Dendritic cell treated with granulocyte-macrophage colony-stimulating factor and Interleukin-4, amounts not matched to agents 40 ng/mL and 50 ng/mL, for 4 days (primary cell): ENCODE measurements around the gene PIGN.

Experiments used
- H3K27ac Mint-ChIP-seq: one replicate; pipeline ENCODE4 v1.8.0; 2022; ENCODE audit warnings: mild to moderate bottlenecking, mixed read lengths
- H3K27me3 Mint-ChIP-seq: one replicate; pipeline ENCODE4 v1.8.0; 2022; ENCODE audit warnings: mild to moderate bottlenecking, mixed read lengths
- H3K36me3 Mint-ChIP-seq: one replicate; pipeline ENCODE4 v1.8.0; 2022; ENCODE audit warnings: low read depth, mixed read lengths
- H3K4me1 Mint-ChIP-seq: one replicate; pipeline ENCODE4 v1.8.0; 2022; ENCODE audit warnings: low read depth, mixed read lengths
- H3K4me3 Mint-ChIP-seq: one replicate; pipeline ENCODE4 v1.8.0; 2022; ENCODE audit warnings: mild to moderate bottlenecking, moderate library complexity, mixed read lengths
- H3K9me3 Mint-ChIP-seq: one replicate; pipeline ENCODE4 v1.8.0; 2022; ENCODE audit warnings: mixed read lengths
- intact Hi-C: fragments of 100-400 bp; cut with micrococcal nuclease; formaldehyde crosslinking; loops from one replicate; pipeline ENCODE4 v1.15.0; 2022

The PIGN gene

DNA sequence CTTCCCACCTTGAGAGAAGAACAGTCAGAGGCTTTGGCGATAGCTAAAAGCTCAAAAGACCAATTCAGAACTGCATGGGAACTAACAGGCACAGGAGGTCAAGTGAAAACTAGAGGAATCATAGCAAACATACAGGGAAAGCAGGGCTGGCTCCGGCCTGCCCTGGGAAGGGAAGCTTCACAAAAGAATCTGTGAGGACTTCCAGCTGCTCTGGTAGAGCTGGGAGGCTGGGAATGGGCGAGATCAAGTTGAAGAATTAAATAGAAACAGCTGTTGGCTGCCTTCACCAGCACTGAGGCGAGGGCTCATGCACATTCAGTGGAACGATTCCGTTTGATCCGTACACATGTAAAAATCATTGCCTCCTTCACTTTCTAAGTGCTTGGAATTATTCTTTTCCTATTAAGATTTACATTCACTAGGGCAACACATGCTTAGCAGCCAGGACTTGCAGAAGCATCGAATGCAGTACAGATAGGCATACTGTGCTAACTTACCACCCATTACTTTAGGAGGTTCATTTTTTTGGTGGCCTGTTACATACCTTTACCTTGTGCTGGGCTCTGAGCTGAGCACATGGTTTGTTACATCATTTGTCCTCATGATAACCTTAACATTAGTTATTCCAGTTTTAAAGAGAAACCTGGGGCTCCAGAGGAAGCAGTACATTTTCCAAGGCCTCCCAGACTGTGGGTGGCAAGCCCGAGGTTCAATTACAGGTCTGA lies 168.7 kb downstream of the PIGN start:
- intact Hi-C loops = no loop called here
- no peaks in the 10 kb centered on the region for H3K9me3 Mint-ChIP-seq
- no peak overlapping the region for H3K27ac Mint-ChIP-seq
- H3K36me3 Mint-ChIP-seq = no peaks in the 10 kb centered on the region
- H3K27me3 Mint-ChIP-seq = peaks cover 22% of the 10 kb centered on the region
- H3K4me3 Mint-ChIP-seq = no peak overlapping the region
- no peaks in the 10 kb centered on the region for H3K4me1 Mint-ChIP-seq

- H3K4me3 Mint-ChIP-seq = no peak overlapping the region
- H3K9me3 Mint-ChIP-seq = no peaks in the 10 kb centered on the region
- intact Hi-C loops = no loop called here
- no peaks in the 10 kb centered on the region for H3K36me3 Mint-ChIP-seq
- H3K27me3 Mint-ChIP-seq = peaks cover 20% of the 10 kb centered on the region
- H3K4me1 Mint-ChIP-seq = no peaks in the 10 kb centered on the region
- H3K27ac Mint-ChIP-seq = no peak overlapping the region
Observed at GRCh38 chr18:62017618-62018017, 169.2 kb downstream of the PIGN start.

DNA sequence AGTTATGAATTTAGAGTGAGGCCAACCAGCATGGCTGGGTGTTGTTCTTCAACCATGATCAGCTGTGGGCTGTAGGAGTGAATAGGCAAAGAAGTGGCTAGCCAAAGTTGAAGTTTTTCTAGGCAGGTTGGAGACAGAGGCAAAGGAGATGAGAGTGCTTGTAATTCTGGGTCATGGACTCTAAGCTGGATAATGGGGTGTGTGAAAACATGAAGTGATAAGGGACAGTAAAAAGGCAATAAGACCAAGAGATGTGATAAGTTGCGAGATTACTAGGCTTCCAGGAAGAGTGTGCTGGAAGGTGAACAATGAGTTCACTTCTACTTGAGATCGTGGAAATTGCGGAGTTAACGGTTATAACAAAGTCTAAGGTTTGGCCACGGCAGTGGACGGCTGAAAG lies 175.4 kb downstream of the PIGN start:
- no peak overlapping the region for H3K27ac Mint-ChIP-seq
- H3K9me3 Mint-ChIP-seq = peaks cover 7% of the 10 kb centered on the region
- intact Hi-C loops = no loop called here
- H3K27me3 Mint-ChIP-seq = peaks cover 20% of the 10 kb centered on the region
- peaks cover 3% of the 10 kb centered on the region for H3K36me3 Mint-ChIP-seq
- no peaks in the 10 kb centered on the region for H3K4me1 Mint-ChIP-seq
- no peak overlapping the region for H3K4me3 Mint-ChIP-seq

DNA sequence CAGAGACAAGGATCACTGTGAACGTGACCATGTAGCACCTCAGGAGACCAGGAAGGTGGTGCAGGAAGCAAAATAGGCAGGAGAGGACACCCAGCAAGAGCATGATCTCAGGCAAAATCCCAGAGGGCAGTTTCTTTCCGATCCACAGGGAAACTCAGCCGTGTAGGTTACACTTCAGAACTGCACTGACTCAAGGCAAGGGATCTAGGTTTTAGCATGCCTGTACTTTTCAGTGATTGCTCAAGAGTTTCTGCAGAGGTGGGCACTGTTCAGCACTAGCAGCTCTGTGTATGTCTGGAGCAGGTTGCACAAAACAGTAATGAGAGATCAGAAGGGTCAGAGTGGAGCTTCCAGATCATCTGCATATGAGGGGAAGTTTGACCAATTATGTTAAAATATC lies 177.3 kb downstream of the PIGN start:
- Mint-ChIP-seq H3K9me3 (peaks cover 26% of the 10 kb centered on the region), H3K27ac (no peak overlapping the region), H3K4me1 (no peaks in the 10 kb centered on the region), H3K4me3 (no peak overlapping the region), H3K36me3 (peaks cover 19% of the 10 kb centered on the region), H3K27me3 (peaks cover 29% of the 10 kb centered on the region)
- intact Hi-C loops = no loop called here

DNA sequence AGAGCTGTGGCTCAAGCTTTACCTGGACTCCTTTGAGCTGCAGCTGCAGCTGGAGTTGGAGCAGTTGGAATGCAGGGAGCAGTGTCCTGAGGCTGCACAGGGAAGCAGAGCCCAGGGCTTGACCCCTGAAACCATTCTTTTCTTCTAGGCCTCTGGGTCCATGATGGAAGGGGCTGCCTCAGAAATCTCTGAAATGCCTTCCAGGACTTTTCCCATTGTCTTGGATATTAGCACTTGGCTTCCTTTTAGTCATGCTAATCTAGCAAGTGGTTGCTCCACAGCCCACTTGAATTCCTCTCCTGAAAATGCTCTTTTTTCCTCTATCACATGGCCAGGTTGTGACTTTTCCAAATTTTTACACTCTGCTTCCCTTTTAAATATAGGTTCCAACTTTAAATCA lies 185.5 kb downstream of the PIGN start:
- Mint-ChIP-seq H3K9me3 (peaks cover 58% of the 10 kb centered on the region), H3K36me3 (peaks cover 40% of the 10 kb centered on the region), H3K27ac (no peak overlapping the region), H3K27me3 (peaks cover 64% of the 10 kb centered on the region), H3K4me1 (peaks cover 29% of the 10 kb centered on the region), H3K4me3 (no peak overlapping the region)
- intact Hi-C loops = no loop called here

DNA sequence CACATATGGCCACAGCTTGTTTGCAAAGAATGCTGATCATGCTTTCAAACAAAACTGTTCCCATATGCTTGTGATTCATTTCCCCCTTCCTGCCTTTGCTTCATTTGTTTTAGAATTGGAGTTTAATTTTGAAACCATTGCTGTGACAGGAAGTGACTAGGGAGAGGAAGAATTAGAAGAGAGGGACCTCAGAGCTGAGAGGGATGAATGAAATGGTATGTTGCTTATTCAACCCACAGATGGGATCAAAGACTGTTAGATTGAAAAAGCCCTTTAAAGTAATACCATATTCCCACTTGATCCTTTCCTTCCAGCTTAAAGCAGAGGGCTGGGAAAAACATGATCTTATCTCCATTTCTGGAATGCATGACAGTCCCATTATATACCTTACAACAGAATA lies 187.9 kb downstream of the PIGN start:
- H3K9me3 Mint-ChIP-seq = peaks cover 33% of the 10 kb centered on the region
- intact Hi-C loops = no loop called here

DNA sequence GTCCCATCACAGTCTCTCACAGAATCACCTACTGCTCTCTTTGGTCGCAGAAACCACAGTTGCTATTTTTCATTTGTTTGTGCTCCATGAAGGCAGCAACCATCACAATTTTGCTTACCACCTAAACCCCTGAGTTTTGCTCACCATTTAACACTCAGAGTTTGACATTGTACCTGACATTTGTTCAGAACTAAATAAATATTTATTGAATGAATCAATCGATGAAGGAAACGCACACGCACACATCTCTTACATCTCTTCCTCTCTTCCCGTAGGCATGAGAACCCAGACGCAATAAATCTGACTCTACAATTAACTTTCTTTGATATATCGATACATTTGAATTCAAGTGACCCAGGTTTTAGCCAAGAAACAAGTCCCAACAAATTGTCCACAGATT lies 188.5 kb downstream of the PIGN start:
- intact Hi-C loops = no loop called here
- H3K27ac Mint-ChIP-seq = no peak overlapping the region

More for the DNA sequence above, 187.9 kb downstream of the PIGN start:
- Mint-ChIP-seq H3K4me1 (peaks cover 29% of the 10 kb centered on the region), H3K27ac (no peak overlapping the region), H3K4me3 (no peak overlapping the region), H3K36me3 (peaks cover 25% of the 10 kb centered on the region), H3K27me3 (peaks cover 66% of the 10 kb centered on the region)

DNA sequence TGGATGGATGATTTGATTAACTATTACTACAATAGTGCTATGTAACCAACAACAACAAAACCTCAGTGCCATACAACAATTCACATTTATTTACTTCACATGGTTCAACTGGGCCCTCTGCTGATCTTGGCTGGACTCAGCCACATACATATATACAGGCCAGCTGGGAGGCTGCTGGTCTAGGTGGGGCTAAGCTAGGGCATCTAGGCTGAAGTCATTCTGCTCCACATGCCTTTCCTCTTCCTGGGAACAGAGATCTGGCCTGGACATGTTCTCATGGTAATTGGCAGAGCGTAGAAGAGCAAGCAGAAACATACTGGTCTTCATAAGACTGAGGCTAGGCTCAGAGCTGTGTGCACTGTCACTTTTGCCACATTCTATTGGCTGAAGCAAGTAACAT lies 191.2 kb downstream of the PIGN start:
- peaks cover 12% of the 10 kb centered on the region for H3K36me3 Mint-ChIP-seq
- H3K27ac Mint-ChIP-seq = no peak overlapping the region
- intact Hi-C loops = no loop called here
- peaks cover 64% of the 10 kb centered on the region for H3K27me3 Mint-ChIP-seq
- peaks cover 13% of the 10 kb centered on the region for H3K9me3 Mint-ChIP-seq
- H3K4me1 Mint-ChIP-seq = peaks cover 45% of the 10 kb centered on the region
- H3K4me3 Mint-ChIP-seq = no peak overlapping the region

More for the DNA sequence above, 188.5 kb downstream of the PIGN start:
- Mint-ChIP-seq H3K4me1 (peaks cover 31% of the 10 kb centered on the region), H3K4me3 (no peak overlapping the region), H3K36me3 (peaks cover 25% of the 10 kb centered on the region), H3K27me3 (peaks cover 66% of the 10 kb centered on the region), H3K9me3 (peaks cover 32% of the 10 kb centered on the region)

- no peak overlapping the region for H3K27ac Mint-ChIP-seq
- H3K4me3 Mint-ChIP-seq = no peak overlapping the region
- H3K27me3 Mint-ChIP-seq = peaks cover 62% of the 10 kb centered on the region
- H3K36me3 Mint-ChIP-seq = no peaks in the 10 kb centered on the region
- no peaks in the 10 kb centered on the region for H3K9me3 Mint-ChIP-seq
- intact Hi-C loops = no loop called here
- H3K4me1 Mint-ChIP-seq = peaks cover 48% of the 10 kb centered on the region
Observed at GRCh38 chr18:61993831-61994230, 193.0 kb downstream of the PIGN start.

DNA sequence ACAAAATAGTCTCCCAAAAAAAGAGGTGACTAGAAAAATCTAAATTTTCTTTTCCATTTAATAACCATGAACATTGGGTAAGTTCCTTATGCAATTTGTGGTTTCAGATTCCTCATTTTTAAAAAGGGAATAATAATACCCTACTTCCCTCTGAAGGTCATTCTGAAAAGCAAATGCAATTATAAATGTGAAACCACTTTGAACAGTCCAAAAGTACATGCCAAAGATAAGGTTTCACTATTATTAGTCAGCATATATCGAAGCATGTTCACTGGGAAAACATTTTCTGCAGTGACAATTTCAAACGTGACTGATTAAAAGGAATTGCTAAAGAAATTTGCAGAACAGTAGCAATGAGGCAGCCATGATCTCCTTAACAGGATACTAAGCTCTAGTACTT lies 193.9 kb downstream of the PIGN start:
- peaks cover 64% of the 10 kb centered on the region for H3K27me3 Mint-ChIP-seq
- no peak overlapping the region for H3K27ac Mint-ChIP-seq
- peaks cover 9% of the 10 kb centered on the region for H3K9me3 Mint-ChIP-seq
- H3K4me1 Mint-ChIP-seq = peaks cover 48% of the 10 kb centered on the region
- H3K4me3 Mint-ChIP-seq = no peak overlapping the region
- intact Hi-C loops = no loop called here
- no peaks in the 10 kb centered on the region for H3K36me3 Mint-ChIP-seq

- intact Hi-C loops = no loop called here
- Mint-ChIP-seq H3K27me3 (peaks cover 64% of the 10 kb centered on the region), H3K27ac (no peak overlapping the region), H3K9me3 (peaks cover 12% of the 10 kb centered on the region), H3K36me3 (no peaks in the 10 kb centered on the region), H3K4me3 (no peak overlapping the region), H3K4me1 (peaks cover 48% of the 10 kb centered on the region)
Observed at GRCh38 chr18:61992285-61992684, 194.6 kb downstream of the PIGN start.

- Mint-ChIP-seq H3K36me3 (no peaks in the 10 kb centered on the region), H3K27ac (no peak overlapping the region), H3K27me3 (peaks cover 63% of the 10 kb centered on the region), H3K4me3 (no peak overlapping the region), H3K4me1 (peaks cover 48% of the 10 kb centered on the region), H3K9me3 (peaks cover 12% of the 10 kb centered on the region)
- intact Hi-C loops = no loop called here
Observed at GRCh38 chr18:61991836-61992235, 195.0 kb downstream of the PIGN start.

DNA sequence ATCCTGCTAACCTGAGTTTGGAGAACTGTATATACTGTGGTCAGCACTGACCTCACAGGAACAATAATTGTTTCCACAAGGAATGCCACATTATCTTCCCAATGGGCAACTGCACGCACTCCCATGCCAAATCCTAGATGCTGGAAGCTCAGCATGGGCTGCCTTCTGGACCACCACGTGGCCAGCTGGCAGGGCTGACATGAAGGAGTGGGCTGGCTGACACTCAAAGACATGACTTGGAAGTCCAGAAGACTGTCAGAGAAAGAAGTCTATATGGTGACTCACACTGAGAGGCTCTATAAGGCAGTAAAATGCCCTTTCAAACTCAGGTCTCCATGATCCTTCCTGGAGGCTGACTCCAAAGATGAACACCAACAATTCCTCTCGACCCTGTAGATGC lies 195.7 kb downstream of the PIGN start:
- peaks cover 12% of the 10 kb centered on the region for H3K9me3 Mint-ChIP-seq
- intact Hi-C loops = no loop called here
- H3K27ac Mint-ChIP-seq = no peak overlapping the region
- peaks cover 63% of the 10 kb centered on the region for H3K27me3 Mint-ChIP-seq
- no peaks in the 10 kb centered on the region for H3K36me3 Mint-ChIP-seq
- H3K4me3 Mint-ChIP-seq = no peak overlapping the region
- H3K4me1 Mint-ChIP-seq = peaks cover 48% of the 10 kb centered on the region
